Hematopoietic multipotent progenitor cell treated with erythropoietin and hydrocortisone succinate and interleukin-3 and kit ligand, for 17 days (in vitro differentiated cells): ENCODE results near the gene CLCN7.
"Not testable (repeated sequence)": the region's sequence is repeated elsewhere in the genome, so short reads cannot be mapped to it uniquely, and the experiment has no call there.

Experiments
- DNase-seq: peaks from one replicate; pipeline ENCODE4 v3.0.0-alpha.2; 2015; ENCODE audit warnings: low spot score

CLCN7 gene

GRCh38 chr16:1445518-1446203 lies 29.2 kb downstream of the CLCN7 start:
- no peak for DNase-seq

DNA sequence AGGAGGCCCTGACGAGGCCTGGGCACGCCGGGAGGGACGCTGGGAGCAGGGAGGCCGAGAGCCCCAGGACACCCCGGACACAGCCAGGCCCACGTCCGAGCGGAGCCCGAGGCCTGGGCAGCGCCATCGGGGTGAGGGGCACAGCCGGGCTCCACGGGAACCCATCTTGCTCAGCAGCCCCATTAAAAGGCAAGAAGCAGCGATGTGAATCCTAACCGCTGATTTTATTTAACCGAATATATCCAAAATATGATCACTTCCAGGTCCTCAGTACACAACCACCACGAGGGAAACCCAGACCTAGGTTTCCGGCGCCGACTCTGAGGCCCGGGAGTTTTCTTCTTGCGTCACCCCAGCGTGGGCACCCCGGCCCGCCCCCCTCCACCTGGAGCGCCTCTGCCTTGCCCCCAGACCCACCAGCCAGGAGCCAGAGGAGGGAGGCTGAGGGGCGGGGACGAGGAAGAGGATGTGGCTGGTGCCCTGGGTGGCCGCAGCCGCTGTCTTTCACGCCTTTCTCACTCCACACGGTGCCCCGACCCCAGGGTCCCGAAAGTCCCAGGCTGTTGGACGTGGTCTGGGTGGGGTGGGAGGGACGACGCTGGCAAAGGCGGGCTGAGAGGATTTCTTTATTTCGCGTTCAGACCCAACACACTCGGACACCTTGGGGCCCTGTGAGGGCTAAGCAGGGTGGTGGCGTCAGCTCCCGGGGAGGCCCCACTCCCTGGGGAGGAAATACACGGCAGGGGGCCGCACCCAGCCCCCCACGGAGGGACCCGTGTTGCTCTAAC lies 29.9 kb downstream of the CLCN7 start:
- no peak for DNase-seq

GRCh38 chr16:1443980-1444729 lies 30.7 kb downstream of the CLCN7 start, which contains the start of gene CCDC154:
CCDC154 (minus strand) TSS chr16:1444556; CDS start chr16:1444322, 234 bp downstream.
- DNase-seq, result no peak

- no peak for DNase-seq
Observed at GRCh38 chr16:1443403-1443973, 31.3 kb downstream of the CLCN7 start.

DNA sequence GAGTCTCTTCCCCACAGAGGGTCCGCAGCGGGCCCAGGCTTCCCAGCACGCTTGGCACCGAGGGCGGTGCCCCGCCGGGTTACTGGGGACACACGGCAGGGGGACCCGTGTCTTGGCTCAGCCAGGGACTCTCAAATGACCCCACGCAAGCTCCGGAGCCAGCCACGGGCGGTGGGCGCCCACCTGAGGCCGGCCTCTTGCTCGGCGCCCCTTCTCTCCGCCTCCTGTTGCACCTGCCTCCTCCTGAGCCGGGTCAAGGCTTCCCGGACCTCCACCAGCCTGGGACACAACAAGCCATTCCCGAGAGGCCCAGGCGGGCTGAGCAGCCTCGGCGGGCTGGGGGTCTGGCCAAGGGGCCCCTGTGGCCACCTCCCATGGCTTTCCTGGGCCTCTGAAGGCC lies 32.1 kb downstream of the CLCN7 start:
- no peak for DNase-seq

- no peak for DNase-seq
Observed at GRCh38 chr16:1441391-1441829, 33.4 kb downstream of the CLCN7 start.

DNA sequence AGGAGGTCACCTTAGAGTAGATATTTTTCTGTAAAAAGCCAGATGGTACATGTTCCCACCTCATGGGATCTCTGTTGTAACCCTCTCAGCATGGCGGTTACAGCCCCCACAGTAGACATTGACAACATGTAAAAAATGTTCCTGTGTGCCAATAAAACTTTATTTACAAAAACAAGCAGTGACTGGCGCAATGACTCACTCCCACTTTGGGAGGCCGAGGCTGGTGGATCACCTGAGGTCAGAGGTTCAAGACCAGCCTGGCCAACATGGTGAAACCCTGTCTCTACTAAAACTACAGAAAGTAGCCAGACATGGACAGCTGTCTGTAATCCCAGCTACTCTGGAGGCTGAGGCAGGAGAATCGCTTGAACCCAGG lies 35.1 kb downstream of the CLCN7 start:
- DNase-seq, result not testable (repeated sequence)

GRCh38 chr16:1439058-1439698 lies 35.6 kb downstream of the CLCN7 start:
- no peak for DNase-seq

- no peak for DNase-seq
Observed at GRCh38 chr16:1438229-1439057, 36.4 kb downstream of the CLCN7 start.

GRCh38 chr16:1437606-1438005 lies 37.2 kb downstream of the CLCN7 start:
- no peak for DNase-seq

- no peak for DNase-seq
Observed at GRCh38 chr16:1436731-1437355, 38.0 kb downstream of the CLCN7 start.

DNA sequence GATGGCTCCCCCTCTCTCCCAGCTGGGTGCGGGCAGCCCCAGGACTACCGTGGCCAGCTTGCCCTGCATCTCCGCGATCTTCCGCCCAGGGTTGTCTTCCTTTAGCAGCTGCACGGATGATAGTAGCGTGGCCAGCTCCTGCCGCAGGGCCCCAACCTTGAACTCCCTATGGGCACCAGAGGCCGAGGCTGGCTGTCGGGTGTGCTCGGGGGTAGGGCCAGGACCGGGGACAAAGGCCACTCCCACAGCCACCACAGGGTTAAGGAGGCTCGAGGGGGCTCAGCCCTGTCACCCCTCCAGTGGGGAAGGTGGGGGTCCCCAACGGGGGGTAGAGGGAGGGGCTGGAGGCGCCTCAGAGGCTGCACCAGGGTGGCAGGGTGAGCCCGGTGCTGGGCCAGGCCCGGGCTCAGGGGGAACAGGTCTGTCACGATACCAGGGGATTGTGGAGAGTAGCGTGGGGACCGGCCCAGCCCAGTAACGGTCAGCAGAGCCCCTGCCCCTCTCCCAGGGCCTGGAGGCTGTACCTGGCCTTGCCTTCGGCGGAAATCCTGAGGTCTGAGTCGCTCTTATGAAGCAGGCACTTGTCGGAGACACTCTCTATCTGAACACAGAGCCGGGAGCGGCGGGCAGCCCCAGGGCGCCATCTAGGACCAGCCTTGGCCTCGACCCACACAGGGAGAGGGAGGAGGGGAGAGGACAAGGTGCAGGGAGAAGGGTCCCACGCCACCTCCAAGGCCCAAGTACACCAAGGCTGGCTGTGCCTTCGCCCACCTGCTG lies 38.7 kb downstream of the CLCN7 start:
- no peak for DNase-seq

GRCh38 chr16:1434644-1435592 lies 39.9 kb downstream of the CLCN7 start:
- DNase-seq, result no peak

DNA sequence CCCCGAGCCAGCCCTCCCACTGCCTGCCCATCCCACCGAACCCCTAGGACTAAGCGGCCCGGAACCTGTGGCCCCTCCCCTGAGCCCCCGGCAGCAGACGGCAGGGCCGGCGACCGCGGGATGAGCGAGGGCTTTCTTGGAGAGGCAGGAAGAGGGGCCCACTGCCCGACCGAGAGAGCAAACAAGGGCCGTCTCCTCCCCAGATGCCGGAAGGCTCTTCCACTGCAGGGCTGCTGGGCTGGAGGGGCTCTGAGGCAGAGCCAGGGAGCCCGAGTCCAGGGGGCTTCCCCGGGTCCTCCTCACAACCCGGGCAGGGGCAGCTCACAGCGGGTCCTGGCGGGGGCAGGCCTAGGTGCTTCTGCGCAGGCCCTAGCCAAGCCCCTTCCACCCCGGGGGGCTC lies 41.1 kb downstream of the CLCN7 start:
- no peak for DNase-seq

DNA sequence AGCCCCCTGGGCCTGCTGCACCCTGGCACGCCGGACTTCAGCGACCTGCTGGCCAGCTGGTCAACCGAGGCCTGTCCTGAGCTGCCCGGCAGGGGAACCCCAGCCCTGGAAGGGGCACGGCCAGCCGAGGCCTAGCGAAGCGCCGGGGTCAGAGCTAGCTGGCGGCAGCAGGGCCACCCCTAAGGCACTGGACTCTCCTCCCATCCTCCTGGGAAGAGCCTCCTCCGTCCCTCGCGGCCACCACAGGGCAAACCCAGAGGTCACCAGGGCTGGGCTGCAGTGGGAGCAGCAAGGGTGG lies 41.6 kb downstream of the CLCN7 start:
- no peak for DNase-seq

DNA sequence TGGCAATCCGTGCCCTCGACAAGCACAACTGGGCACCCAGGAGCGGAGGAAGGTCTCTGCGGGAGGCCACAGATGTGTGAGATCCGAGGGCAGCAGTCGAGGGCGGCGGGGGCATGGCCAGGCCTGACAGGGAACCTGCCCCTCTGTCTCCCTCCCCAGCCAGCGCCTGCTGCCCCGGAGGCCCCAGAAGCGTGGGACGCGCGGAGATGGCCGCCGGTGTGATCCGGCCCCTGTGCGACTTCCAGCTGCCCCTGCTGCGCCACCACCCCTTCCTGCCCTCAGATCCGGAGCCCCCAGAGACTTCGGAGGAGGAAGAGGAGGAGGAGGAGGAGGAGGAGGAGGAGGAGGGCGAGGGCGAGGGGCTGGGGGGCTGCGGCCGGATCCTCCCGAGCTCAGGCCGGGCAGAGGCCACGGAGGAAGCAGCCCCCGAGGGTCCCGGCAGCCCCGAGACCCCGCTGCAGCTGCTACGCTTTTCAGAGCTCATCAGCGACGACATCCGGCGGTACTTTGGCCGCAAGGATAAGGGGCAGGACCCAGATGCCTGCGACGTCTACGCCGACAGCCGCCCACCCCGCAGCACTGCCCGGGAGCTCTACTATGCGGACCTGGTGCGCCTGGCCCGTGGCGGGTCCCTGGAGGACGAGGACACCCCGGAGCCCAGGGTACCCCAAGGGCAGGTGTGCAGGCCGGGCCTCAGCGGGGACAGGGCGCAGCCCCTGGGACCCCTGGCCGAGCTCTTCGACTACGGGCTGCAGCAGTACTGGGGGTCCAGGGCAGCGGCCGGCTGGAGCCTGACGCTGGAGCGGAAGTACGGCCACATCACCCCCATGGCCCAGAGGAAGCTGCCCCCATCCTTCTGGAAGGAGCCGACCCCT lies 42.2 kb downstream of the CLCN7 start:
- no peak for DNase-seq

- no peak for DNase-seq
Observed at GRCh38 chr16:1431497-1432270, 43.1 kb downstream of the CLCN7 start.
